DND-41 (cell line): Measurements from ENCODE around the gene MOCS2.

Source experiments
- ATAC-seq: fragments of 200-7000 bp; cut with Tn5 transposase; 3 replicates; pipeline ENCODE4 v1.9.1; 2021; ENCODE audit warnings: low read depth; ENCODE audit not compliant: insufficient read depth
- DNase-seq: peaks from one replicate; pipeline ENCODE4 v3.0.0-alpha.2; 2020
- H2AFZ ChIP-seq: 2 replicates; pipeline ENCODE4 v1.6.0; 2012; ENCODE audit warnings: low read depth, low read length
- H3K27ac ChIP-seq: 2 replicates; pipeline ENCODE4 v1.5.1; 2012; ENCODE audit warnings: low read length, inconsistent platforms
- H3K27me3 ChIP-seq: fragments of 200-600 bp; sonication (generic); 2 replicates; pipeline ENCODE4 v1.6.0; 2012; ENCODE audit warnings: low read length, mild to moderate bottlenecking, inconsistent platforms; ENCODE audit not compliant: insufficient read depth, poor library complexity
- H3K36me3 ChIP-seq: 2 replicates; pipeline ENCODE4 v1.5.1; 2012; ENCODE audit warnings: low read length, inconsistent platforms; ENCODE audit not compliant: insufficient read depth
- H3K4me1 ChIP-seq: 2 replicates; pipeline ENCODE4 v1.5.1; 2012; ENCODE audit warnings: mild to moderate bottlenecking, low read length; ENCODE audit not compliant: insufficient read depth
- H3K4me2 ChIP-seq: 2 replicates; pipeline ENCODE4 v1.6.0; 2012; ENCODE audit warnings: mild to moderate bottlenecking, moderate library complexity, low read length, inconsistent platforms; ENCODE audit not compliant: insufficient read depth
- H3K4me3 ChIP-seq, 2 experiments: fragments of 200-600 bp in 1 of 2; shearing (Covaris generic) in 1 of 2; 2 replicates each; pipeline ENCODE4 v1.5.1; 2012 to 2016; ENCODE audit warnings: inconsistent platforms in 2 of 2, low read length in 2 of 2, mild to moderate bottlenecking in 2 of 2, low read depth in 1 of 2, moderate library complexity in 1 of 2
- H3K79me2 ChIP-seq: 2 replicates; pipeline ENCODE4 v1.6.0; 2012; ENCODE audit warnings: low read length, inconsistent platforms; ENCODE audit not compliant: insufficient read depth
- H3K9ac ChIP-seq: 2 replicates; pipeline ENCODE4 v1.6.0; 2012; ENCODE audit warnings: low read depth, mild to moderate bottlenecking, inconsistent platforms, low read length, moderate library complexity
- H3K9me3 ChIP-seq: 2 replicates; pipeline ENCODE4 v1.5.1; 2012; ENCODE audit warnings: low read length, moderate library complexity, mild to moderate bottlenecking, inconsistent platforms; ENCODE audit not compliant: insufficient read depth, severe bottlenecking
- H4K20me1 ChIP-seq: 2 replicates; pipeline ENCODE4 v1.6.0; 2012; ENCODE audit warnings: low read length; ENCODE audit not compliant: insufficient read depth
- EZH2 ChIP-seq: IDR thresholded peaks from 3 replicates; pipeline ENCODE4 v1.6.1; 2012; ENCODE audit warnings: borderline replicate concordance, low read depth, mild to moderate bottlenecking, moderate library complexity, low read length, inconsistent platforms; ENCODE audit not compliant: severe bottlenecking
- TF ChIP-seq, protein P1 (sequence below): IDR thresholded peaks from 2 replicates; pipeline ENCODE4 v1.5.1; 2012; ENCODE audit warnings: borderline replicate concordance, low read length, moderate library complexity, mild to moderate bottlenecking; ENCODE audit not compliant: poor library complexity, severe bottlenecking; ENCODE audit errors: extremely low read depth

Gene MOCS2

DNA sequence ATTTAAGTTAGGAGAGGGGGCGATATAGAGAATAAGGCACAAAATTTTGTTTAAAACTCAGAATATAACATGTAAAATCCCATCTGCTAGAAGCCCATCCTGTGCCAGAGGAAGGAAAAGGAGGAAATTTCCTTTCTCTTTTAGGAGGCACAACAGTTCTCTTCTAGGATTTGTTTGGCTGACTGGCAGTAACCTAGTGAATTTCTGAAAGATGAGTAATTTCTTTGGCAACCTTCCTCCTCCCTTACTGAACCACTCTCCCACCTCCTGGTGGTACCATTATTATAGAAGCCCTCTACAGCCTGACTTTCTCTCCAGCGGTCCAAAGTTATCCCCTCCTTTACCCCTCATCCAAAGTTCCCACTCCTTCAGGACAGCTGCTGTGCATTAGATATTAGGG, 18.3 kb downstream of the MOCS2 start:
- no peak for TF ChIP-seq EZH2
- TF ChIP-seq, protein P1, sequence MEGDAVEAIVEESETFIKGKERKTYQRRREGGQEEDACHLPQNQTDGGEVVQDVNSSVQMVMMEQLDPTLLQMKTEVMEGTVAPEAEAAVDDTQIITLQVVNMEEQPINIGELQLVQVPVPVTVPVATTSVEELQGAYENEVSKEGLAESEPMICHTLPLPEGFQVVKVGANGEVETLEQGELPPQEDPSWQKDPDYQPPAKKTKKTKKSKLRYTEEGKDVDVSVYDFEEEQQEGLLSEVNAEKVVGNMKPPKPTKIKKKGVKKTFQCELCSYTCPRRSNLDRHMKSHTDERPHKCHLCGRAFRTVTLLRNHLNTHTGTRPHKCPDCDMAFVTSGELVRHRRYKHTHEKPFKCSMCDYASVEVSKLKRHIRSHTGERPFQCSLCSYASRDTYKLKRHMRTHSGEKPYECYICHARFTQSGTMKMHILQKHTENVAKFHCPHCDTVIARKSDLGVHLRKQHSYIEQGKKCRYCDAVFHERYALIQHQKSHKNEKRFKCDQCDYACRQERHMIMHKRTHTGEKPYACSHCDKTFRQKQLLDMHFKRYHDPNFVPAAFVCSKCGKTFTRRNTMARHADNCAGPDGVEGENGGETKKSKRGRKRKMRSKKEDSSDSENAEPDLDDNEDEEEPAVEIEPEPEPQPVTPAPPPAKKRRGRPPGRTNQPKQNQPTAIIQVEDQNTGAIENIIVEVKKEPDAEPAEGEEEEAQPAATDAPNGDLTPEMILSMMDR: no peak
- peaks cover 38% of the 10 kb centered on the region for H3K4me1 ChIP-seq
- H3K9ac ChIP-seq: no peak overlapping the region; the same call in 1 of the 2 replicates
- DNase-seq (no peak), ATAC-seq (no peak)
- no peaks in the 10 kb centered on the region for H3K27me3 ChIP-seq
- peaks cover 9% of the 10 kb centered on the region; the same call in 1 of the 2 replicates for H3K36me3 ChIP-seq
- no peak overlapping the region for H2AFZ ChIP-seq
- no peak overlapping the region for H3K4me2 ChIP-seq
- H3K79me2 ChIP-seq: no peaks in the 10 kb centered on the region
- peak overlapping the region; percentile 28; the same call in 1 of the 2 replicates for H3K27ac ChIP-seq
- H3K4me3 ChIP-seq: no peak overlapping the region
- H3K9me3 ChIP-seq: no peaks in the 10 kb centered on the region
- no peaks in the 10 kb centered on the region for H4K20me1 ChIP-seq

DNA sequence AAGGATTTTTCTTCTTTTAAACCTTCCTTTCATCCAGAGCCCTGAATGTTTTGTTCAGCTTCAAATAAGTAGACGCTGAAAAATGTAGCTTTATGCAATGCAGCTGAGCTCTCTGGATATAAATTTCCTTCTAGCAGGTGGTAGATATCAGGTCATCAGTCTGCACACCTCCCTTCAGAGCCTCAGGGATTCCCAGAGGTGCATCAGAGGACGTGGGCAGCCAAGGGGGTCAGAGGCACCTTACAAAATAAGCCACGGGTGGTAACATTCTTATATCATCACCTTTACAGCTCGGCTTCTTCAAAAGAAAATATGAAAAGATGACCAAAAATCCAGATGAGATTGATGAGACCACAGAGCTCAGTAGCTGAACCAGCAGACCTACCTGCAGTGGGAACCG, 19.3 kb downstream of the MOCS2 start:
- Histone ChIP-seq H3K4me3 (peak overlapping the region in 1 of 2 experiments; percentile 45; a peak in 2 of 4 replicates), H3K36me3 (peaks cover 6% of the 10 kb centered on the region; the same call in 1 of the 2 replicates), H3K4me1 (peaks cover 43% of the 10 kb centered on the region), H3K9me3 (no peaks in the 10 kb centered on the region), H3K79me2 (no peaks in the 10 kb centered on the region), H3K27ac (peak overlapping the region; percentile 87), H3K4me2 (peak overlapping the region; percentile 68), H3K9ac (peak overlapping the region; percentile 45), H4K20me1 (no peaks in the 10 kb centered on the region), H2AFZ (no peak overlapping the region; the same call in 1 of the 2 replicates), H3K27me3 (no peaks in the 10 kb centered on the region)
- no peak for TF ChIP-seq EZH2
- TF ChIP-seq, protein P1: no peak
- DNase-seq (peak; percentile 40), ATAC-seq (peak; percentile 48)

DNA sequence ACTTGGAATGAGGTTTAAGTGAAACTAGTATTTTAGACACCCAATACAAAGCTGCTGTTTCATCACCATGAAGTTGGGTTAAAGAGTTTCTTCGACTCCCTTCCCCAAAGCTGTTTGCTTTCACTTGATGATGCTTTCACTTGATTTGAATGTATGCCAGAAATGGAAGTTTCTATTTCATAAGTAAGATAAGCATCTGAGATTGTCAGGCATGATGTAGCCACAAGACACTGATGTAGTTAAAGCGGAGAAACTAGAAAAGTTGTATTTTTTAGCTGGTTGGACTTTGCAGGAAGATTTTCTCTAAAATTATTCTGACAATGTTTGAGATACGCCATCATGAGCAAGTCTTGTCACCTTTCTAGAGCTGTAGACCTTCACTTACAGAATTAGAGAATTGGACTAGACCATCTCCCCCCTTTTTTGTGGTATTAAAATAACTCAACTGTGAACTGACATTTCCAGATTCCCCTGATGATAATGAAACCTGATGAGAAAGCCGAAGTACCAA, 20.0 kb downstream of the MOCS2 start:
- peak; percentile 28 for DNase-seq
- Histone ChIP-seq H2AFZ (peak overlapping the region; percentile 69), H3K27ac (peak overlapping the region; percentile 87), H3K27me3 (no peaks in the 10 kb centered on the region), H3K79me2 (no peaks in the 10 kb centered on the region), H3K4me3 (peak overlapping the region; percentile 6 to 45; a peak in 3 of 4 replicates), H3K9ac (peak overlapping the region; percentile 45), H4K20me1 (no peaks in the 10 kb centered on the region), H3K36me3 (no peaks in the 10 kb centered on the region), H3K4me1 (peaks cover 50% of the 10 kb centered on the region), H3K4me2 (peak overlapping the region; percentile 68), H3K9me3 (no peaks in the 10 kb centered on the region)
- TF ChIP-seq, protein P1: no peak
- no peak for TF ChIP-seq EZH2
- ATAC-seq: peak; percentile 71
